ENCODE data around the gene NXN.
"Not testable (repeated sequence)": the region's sequence is repeated elsewhere in the genome, so short reads cannot be mapped to it uniquely, and the experiment has no call there.

The NXN gene

GRCh38 chr17:951325-952132 lies 28.0 kb downstream of the NXN start:
- DNase-seq: no peak

DNA sequence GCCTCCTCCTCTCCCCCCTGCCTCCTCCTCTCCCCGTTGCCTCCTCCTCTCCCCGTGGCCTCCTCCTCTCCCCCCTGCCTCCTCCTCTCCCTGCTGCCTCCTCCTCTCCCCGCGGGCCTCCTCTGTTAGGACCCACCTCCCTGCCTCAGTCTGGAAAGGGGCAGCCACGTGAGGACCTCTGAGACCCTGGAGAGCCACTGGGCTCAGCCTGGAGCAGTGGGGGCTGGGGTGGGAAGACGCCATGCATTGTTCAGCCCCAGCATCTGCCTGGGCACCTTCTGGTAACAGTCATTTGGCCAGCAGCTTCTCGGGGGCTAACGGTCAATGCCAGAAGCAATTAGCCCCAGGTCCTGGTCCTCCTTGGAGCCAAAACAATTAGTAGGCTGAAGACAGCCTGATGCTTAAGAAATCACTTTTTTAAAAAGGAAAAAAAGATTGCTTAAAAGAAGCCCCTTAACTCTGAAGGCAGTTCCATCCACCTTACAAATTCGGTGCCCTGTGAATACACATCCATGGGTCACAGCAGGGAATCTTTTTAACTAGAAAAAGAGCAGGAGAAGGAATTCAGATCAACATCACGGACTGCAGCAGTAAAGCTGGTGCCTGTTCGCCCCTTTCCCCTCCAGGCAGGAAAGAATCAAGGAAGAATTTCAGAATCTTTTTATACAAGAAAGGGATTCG lies 29.8 kb downstream of the NXN start:
- DNase-seq: no peak

- no peak for DNase-seq
Observed at GRCh38 chr17:948284-948852, 31.2 kb downstream of the NXN start.

GRCh38 chr17:946510-947236 lies 32.9 kb downstream of the NXN start:
- no peak for DNase-seq

DNA sequence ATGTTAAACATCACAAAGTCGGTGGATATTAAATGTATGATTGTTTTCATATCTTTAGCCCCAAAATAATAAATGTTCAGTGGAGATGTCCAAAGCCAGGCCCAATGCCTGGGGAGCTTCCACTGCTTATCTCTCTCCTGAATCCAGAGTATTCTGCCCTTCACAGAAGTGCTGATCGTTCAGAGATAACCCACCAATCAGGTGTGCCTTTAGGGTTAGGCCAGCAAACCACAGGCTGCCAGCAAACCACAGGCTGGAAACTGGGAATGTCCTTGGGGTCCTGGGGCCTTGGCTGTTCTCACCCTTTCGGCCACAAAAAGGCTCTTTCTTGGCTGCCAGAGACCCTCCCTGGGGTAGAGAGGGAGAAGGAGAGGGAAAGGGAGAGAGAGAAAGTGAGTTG lies 33.9 kb downstream of the NXN start:
- DNase-seq: no peak

- DNase-seq: no peak
Observed at GRCh38 chr17:944266-944826, 35.2 kb downstream of the NXN start.

GRCh38 chr17:935485-935884 lies 44.1 kb downstream of the NXN start:
- no peak for DNase-seq

DNA sequence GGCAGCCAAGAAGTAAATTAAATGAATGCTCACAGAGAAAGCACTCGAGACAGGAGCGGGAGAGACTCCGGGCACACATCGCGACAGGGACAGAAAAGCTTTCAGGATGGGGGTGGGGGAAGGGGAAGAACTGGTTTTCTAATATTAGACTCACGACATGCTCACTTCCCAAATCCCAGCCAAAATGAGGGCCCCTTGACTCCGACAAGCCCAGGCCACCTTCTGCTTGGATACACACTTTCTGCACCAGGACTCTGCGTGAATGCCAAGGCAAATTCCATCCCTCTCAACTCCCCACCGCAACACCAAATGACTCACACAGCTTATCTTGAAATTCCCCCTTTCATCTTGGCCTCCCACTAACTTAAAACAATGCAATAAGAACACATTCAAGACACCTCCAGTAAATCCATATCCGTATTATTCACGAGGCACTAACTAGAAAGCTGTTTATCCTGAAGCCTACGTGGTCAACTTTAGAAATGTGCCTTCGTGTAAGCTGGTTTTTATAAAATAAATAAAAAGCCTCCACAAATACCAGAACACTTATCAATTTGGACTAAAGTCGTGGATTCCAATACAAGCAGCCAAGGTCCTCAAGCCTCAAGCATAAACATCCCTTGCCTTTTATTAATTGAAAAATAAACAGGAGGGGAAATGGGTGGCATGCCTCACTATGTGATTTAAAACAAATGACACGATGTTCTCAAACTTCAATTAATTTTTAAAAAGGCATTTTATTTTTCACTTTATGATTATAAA lies 46.1 kb downstream of the NXN start:
- no peak for DNase-seq

DNA sequence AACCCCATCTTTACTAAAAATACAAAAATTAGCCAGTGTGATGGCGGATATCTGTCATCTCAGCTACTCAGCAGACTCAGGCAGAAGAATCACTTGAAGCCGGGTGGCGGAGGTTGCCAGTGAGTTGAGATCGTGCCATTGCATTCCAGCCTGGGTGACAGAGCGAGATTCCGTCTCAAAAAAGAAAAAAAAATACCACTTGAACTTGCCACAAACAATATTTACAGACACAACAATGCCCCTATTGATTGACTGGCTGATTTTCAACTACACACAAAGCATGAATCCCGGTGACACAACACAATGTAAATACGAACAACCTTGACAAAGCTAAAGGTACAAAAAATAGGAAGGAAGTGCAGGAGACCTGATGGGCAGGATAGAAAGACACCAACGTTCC lies 49.3 kb downstream of the NXN start:
- DNase-seq: no peak

- DNase-seq: no peak
Observed at GRCh38 chr17:929586-929985, 50.0 kb downstream of the NXN start.

- no peak for DNase-seq
Observed at GRCh38 chr17:927611-928461, 51.7 kb downstream of the NXN start.

GRCh38 chr17:925817-926216 lies 53.8 kb downstream of the NXN start:
- DNase-seq: no peak

- DNase-seq: no peak
Observed at GRCh38 chr17:924711-925475, 54.7 kb downstream of the NXN start.

DNA sequence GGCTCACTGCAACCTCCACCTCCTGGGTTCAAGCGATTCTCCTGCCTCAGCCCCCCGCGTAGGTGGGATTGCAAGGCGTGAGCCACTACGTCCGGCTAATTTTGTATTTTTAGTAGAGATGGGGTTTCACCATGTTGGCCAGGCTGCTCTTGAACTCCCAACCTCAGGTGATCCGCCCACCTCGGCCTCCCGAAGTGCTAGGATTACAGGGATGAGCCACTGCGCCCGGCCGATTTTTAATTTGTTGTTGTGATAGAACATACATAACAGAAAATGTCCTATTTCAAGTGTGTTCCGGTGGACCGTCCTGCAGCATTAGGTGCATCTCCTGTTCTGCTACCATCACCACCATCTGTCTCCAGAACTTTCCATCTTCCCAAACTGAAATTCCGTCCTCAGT lies 55.3 kb downstream of the NXN start:
- DNase-seq: not testable (repeated sequence)

- no peak for DNase-seq
Observed at GRCh38 chr17:923633-924032, 55.9 kb downstream of the NXN start.

- DNase-seq: no peak
Observed at GRCh38 chr17:921161-921560, 58.4 kb downstream of the NXN start.

- DNase-seq: no peak
Observed at GRCh38 chr17:920190-920589, 59.4 kb downstream of the NXN start.

DNA sequence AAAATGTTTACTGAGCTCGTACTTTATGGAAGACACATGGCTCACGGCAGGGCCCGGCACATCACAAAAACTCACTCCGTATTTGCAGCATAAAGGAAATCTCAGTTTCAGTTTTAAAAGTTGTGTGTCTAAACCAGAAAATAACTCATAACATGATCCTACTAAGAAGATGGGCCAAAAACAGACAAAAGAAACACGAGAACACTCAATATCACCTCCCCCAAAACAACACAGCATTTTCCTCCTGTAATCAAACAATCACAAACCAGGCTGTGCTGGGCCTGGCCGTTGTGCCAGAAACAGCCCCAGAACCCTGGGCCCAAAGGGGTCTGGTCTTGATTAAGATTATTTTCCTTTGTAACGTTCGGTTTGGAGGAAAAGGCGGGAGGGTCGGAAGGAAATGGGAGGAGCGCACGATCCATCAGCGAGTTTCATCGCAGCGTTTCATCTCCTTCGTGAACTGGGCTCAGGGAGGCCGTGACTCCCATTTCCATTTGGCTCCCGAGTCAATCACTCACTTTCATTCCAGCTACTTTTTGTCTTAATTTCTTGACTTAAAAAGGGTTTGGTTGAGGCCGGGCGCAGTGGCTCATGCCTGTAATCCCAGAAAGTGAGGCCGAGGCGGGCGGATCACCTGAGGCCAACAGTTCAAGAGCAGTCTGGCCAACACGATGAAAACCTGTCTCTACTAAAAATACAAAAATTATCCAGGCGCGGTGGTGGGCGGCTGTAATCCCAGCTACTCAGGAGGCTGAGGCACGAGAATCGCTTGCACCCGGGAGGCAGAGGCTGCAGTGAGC lies 61.4 kb downstream of the NXN start:
- DNase-seq: no peak

- no peak for DNase-seq
Observed at GRCh38 chr17:917391-917811, 62.2 kb downstream of the NXN start.

DNA sequence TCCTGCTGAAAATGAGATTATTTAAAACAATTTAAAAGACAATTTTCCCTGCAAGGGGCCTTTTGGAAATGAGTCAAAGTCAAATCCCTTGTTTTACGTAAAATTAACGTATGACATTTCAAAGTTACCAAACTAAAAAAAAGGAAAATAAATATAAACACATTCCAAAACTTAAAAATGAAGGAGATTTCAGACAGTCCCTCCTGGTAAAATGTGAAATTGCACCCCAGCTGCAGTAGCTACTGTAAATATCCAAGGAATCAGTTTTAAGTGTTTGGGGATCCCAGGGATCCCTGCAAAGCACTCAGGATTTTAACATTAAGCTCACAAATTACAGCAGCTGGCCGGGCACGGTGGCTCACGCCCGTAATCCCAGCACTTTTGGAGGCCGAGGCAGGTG lies 63.3 kb downstream of the NXN start:
- no peak for DNase-seq
